GM23338 (cell line): Measurements from ENCODE around the gene MAGED2. TPM values are rescaled to one million over a fixed set of nuclear protein-coding genes. Genes with fewer than 3 reads are reported as not detected.

Source experiments
- ATAC-seq: fragments of 200-7000 bp; cut with Tn5 transposase; 3 replicates; pipeline ENCODE4 v1.9.1; 2020
- DNase-seq: peaks from one replicate; pipeline ENCODE4 v3.0.0-alpha.2; 2015; ENCODE audit warnings: low spot score
- H2AFZ ChIP-seq: fragments of 200-600 bp; sonication (generic); 2 replicates; pipeline ENCODE4 v1.8.0; 2016; ENCODE audit warnings: antibody characterized with exemption, mild to moderate bottlenecking, moderate library complexity
- H3F3A ChIP-seq: fragments of 200-600 bp; sonication (generic); replicated peaks from 2 replicates; pipeline ENCODE4 v1.8.0; 2017; ENCODE audit warnings: antibody characterized with exemption, mixed run types, low read depth
- H3K27ac ChIP-seq: fragments of 200-600 bp; sonication (generic); 2 replicates; pipeline ENCODE4 v1.6.1; 2016; ENCODE audit warnings: low read depth
- H3K27me3 ChIP-seq: fragments of 200-600 bp; sonication (generic); 2 replicates; pipeline ENCODE4 v1.8.0; 2016; ENCODE audit warnings: mild to moderate bottlenecking, mixed run types, moderate library complexity; ENCODE audit not compliant: insufficient read depth
- H3K36me3 ChIP-seq: fragments of 200-600 bp; sonication (generic); 2 replicates; pipeline ENCODE4 v1.8.0; 2016; ENCODE audit warnings: mild to moderate bottlenecking; ENCODE audit not compliant: insufficient read depth
- H3K4me1 ChIP-seq: fragments of 200-600 bp; sonication (generic); 2 replicates; pipeline ENCODE4 v1.8.0; 2016; ENCODE audit warnings: mild to moderate bottlenecking, moderate library complexity; ENCODE audit not compliant: insufficient read depth
- H3K4me2 ChIP-seq: fragments of 200-600 bp; sonication (generic); 2 replicates; pipeline ENCODE4 v1.7.1; 2017; ENCODE audit warnings: mixed run types
- H3K4me3 ChIP-seq: fragments of 200-600 bp; sonication (generic); 2 replicates; pipeline ENCODE4 v1.6.1; 2016; ENCODE audit warnings: mixed run types
- H3K79me2 ChIP-seq: fragments of 200-600 bp; sonication (generic); replicated peaks from 2 replicates; pipeline ENCODE4 v1.8.0; 2017; ENCODE audit warnings: mild to moderate bottlenecking; ENCODE audit not compliant: insufficient read depth
- H3K9me2 ChIP-seq: fragments of 200-600 bp; sonication (generic); 2 replicates; pipeline ENCODE4 v1.8.0; 2017; ENCODE audit not compliant: insufficient read depth
- H4K20me1 ChIP-seq: fragments of 200-600 bp; sonication (generic); replicated peaks from 2 replicates; pipeline ENCODE4 v1.8.0; 2017; ENCODE audit warnings: mild to moderate bottlenecking; ENCODE audit not compliant: insufficient read depth
- H3K27ac Mint-ChIP-seq: 2 replicates; pipeline ENCODE4 v1.8.0; 2020; ENCODE audit warnings: inconsistent platforms, mild to moderate bottlenecking, moderate library complexity, mixed read lengths
- H3K27me3 Mint-ChIP-seq: 3 replicates; pipeline ENCODE4 v1.8.0; 2022; ENCODE audit warnings: low read depth, mild to moderate bottlenecking, moderate library complexity, mixed read lengths, inconsistent platforms; ENCODE audit not compliant: insufficient read depth, poor library complexity
- H3K36me3 Mint-ChIP-seq: 3 replicates; pipeline ENCODE4 v1.8.0; 2021; ENCODE audit warnings: low read depth, mild to moderate bottlenecking, inconsistent platforms, moderate library complexity, mixed read lengths
- H3K4me1 Mint-ChIP-seq: 3 replicates; pipeline ENCODE4 v1.8.0; 2020; ENCODE audit warnings: mild to moderate bottlenecking, inconsistent platforms, mixed read lengths
- H3K4me3 Mint-ChIP-seq: 3 replicates; pipeline ENCODE4 v1.8.0; 2021; ENCODE audit warnings: moderate library complexity, mild to moderate bottlenecking, inconsistent platforms, mixed read lengths
- H3K9me3 Mint-ChIP-seq: 3 replicates; pipeline ENCODE4 v1.8.0; 2020; ENCODE audit warnings: moderate library complexity, mild to moderate bottlenecking, inconsistent platforms, mixed read lengths
- CREB1 ChIP-seq: fragments of 250-450 bp; sonication (Bioruptor Pico); IDR thresholded peaks from 2 replicates; pipeline ENCODE4 v1.5.0; 2020; ENCODE audit warnings: low read depth, mild to moderate bottlenecking, moderate library complexity
- CTCF ChIP-seq, 2 experiments: fragments of 200-600 bp in 1 of 2; sonication (generic) in 1 of 2; conservative IDR thresholded peaks; 2 replicates each; pipeline versions ENCODE4 v1.5.1 to v1.6.1; 2016 to 2017; ENCODE audit warnings: antibody characterized with exemption in 2 of 2, low read depth in 2 of 2, mild to moderate bottlenecking in 2 of 2, moderate library complexity in 1 of 2
- ETS1 ChIP-seq: IDR thresholded peaks from 2 replicates; pipeline ENCODE4 v1.6.1; 2016; ENCODE audit warnings: antibody characterized with exemption
- EZH2 ChIP-seq: fragments of 200-600 bp; sonication (generic); IDR thresholded peaks from one replicate; pipeline ENCODE4 v1.8.0; 2017; ENCODE audit warnings: antibody characterized with exemption, mild to moderate bottlenecking, low read depth; ENCODE audit not compliant: unreplicated experiment
- EZH2phosphoT487 ChIP-seq: fragments of 200-600 bp; sonication (generic); IDR thresholded peaks from one replicate; pipeline ENCODE4 v1.8.1; 2018; ENCODE audit warnings: antibody characterized with exemption; ENCODE audit not compliant: unreplicated experiment
- JUNB ChIP-seq: IDR thresholded peaks from one replicate; pipeline ENCODE4 v1.6.1; 2016; ENCODE audit warnings: antibody characterized with exemption; ENCODE audit not compliant: unreplicated experiment
- NANOG ChIP-seq: IDR thresholded peaks from 2 replicates; pipeline ENCODE4 v1.6.1; 2016; ENCODE audit warnings: antibody characterized with exemption, borderline replicate concordance
- POLR2AphosphoS5 ChIP-seq: IDR thresholded peaks from 2 replicates; pipeline ENCODE4 v1.6.1; 2016; ENCODE audit warnings: antibody characterized with exemption, low read depth
- REST ChIP-seq: IDR thresholded peaks from one replicate; pipeline ENCODE4 v1.6.1; 2018; ENCODE audit warnings: antibody characterized with exemption; ENCODE audit not compliant: unreplicated experiment
- ZNF114 ChIP-seq: fragments of 250-450 bp; sonication (Bioruptor Pico); IDR thresholded peaks from 2 replicates; pipeline ENCODE4 v1.5.0; 2020; ENCODE audit warnings: mild to moderate bottlenecking, moderate library complexity
- ZNF331 ChIP-seq: fragments of 250-450 bp; sonication (Bioruptor Pico); IDR thresholded peaks from 2 replicates; pipeline ENCODE4 v1.5.0; 2020; ENCODE audit warnings: low read depth, mild to moderate bottlenecking, moderate library complexity
- ZNF462 ChIP-seq: fragments of 250-450 bp; sonication (Bioruptor Pico); IDR thresholded peaks from 2 replicates; pipeline ENCODE4 v1.5.0; 2020; ENCODE audit warnings: mild to moderate bottlenecking, moderate library complexity
- polyA plus RNA-seq: library from polyadenylated mRNA; unstranded; fragments of >200 nt; fragmentation: Nextera tagmentation; extraction: Ambion mirVana; gene quantifications from 2 replicates; pipeline ENCODE4 v1.2.1, GENCODE V29; 2016
- total RNA-seq: library from RNA; depleted of rRNA; stranded (reverse); fragments of >200 nt; shearing (Covaris generic); gene quantifications from 2 replicates; pipeline ENCODE4 v1.2.3, GENCODE V29; 2014

MAGED2 gene
- total and polyA plus RNA-seq, 2 experiments from 2014 or later: 96.7 to 203 TPM

GRCh38 chrX:54819201-54819600 lies 11.7 kb downstream of the MAGED2 start:
- peaks cover 4% of the 10 kb centered on the region; the same call in 2 of the 3 replicates for H3K4me1 Mint-ChIP-seq
- ATAC-seq: no peak
- Histone ChIP-seq H2AFZ (no peak overlapping the region), H3K27me3 (no peaks in the 10 kb centered on the region), H4K20me1 (no peaks in the 10 kb centered on the region), H3K79me2 (no peaks in the 10 kb centered on the region), H3K9me2 (no peaks in the 10 kb centered on the region), H3K27ac (no peak overlapping the region), H3K4me3 (no peak overlapping the region), H3K4me1 (no peaks in the 10 kb centered on the region), H3F3A (no peaks in the 10 kb centered on the region), H3K36me3 (peaks cover 3% of the 10 kb centered on the region; the same call in 1 of the 2 replicates), H3K4me2 (no peak overlapping the region)
- DNase-seq: no peak
- peaks cover 23% of the 10 kb centered on the region for H3K36me3 Mint-ChIP-seq
- H3K27ac Mint-ChIP-seq: no peak overlapping the region
- no peaks in the 10 kb centered on the region; the same call in 2 of the 3 replicates for H3K9me3 Mint-ChIP-seq
- TF ChIP-seq EZH2phosphoT487: no peak
- TF ChIP-seq ETS1: no peak
- no peak for TF ChIP-seq ZNF331 (CRISPR knock-in tag)
- TF ChIP-seq EZH2: no peak
- no peak for TF ChIP-seq ZNF462 (CRISPR knock-in tag)
- no peak for TF ChIP-seq CREB1 (CRISPR knock-in tag)
- TF ChIP-seq POLR2AphosphoS5: no peak
- TF ChIP-seq REST: no peak
- no peak for TF ChIP-seq ZNF114 (CRISPR knock-in tag)
- no peak for TF ChIP-seq CTCF (conservative IDR thresholded peaks at IDR 0.05; ENCODE audit: low read depth in 2 of 2)
- no peak for TF ChIP-seq JUNB
- no peak for TF ChIP-seq NANOG
- H3K27me3 Mint-ChIP-seq: peaks cover 6% of the 10 kb centered on the region
- H3K4me3 Mint-ChIP-seq: no peak overlapping the region
